NCI-H146 treated with DMSO at 0.1 percent for 48 hours (cell line): ENCODE results near the gene IKBKE.

Experiments
- DNase-seq: peaks from one replicate; lab custom pipeline; 2025; ENCODE audit not compliant: unreplicated experiment; lab: John Stamatoyannopoulos, UW

The IKBKE gene

GRCh38 chr1:206511362-206512057 lies 41.2 kb downstream of the IKBKE start:
- no peak for DNase-seq

- peak; percentile 23 for DNase-seq
Measured at GRCh38 chr1:206512058-206512850, 42.0 kb downstream of the IKBKE start.

GRCh38 chr1:206512851-206513180 lies 42.5 kb downstream of the IKBKE start:
- no peak for DNase-seq

DNA sequence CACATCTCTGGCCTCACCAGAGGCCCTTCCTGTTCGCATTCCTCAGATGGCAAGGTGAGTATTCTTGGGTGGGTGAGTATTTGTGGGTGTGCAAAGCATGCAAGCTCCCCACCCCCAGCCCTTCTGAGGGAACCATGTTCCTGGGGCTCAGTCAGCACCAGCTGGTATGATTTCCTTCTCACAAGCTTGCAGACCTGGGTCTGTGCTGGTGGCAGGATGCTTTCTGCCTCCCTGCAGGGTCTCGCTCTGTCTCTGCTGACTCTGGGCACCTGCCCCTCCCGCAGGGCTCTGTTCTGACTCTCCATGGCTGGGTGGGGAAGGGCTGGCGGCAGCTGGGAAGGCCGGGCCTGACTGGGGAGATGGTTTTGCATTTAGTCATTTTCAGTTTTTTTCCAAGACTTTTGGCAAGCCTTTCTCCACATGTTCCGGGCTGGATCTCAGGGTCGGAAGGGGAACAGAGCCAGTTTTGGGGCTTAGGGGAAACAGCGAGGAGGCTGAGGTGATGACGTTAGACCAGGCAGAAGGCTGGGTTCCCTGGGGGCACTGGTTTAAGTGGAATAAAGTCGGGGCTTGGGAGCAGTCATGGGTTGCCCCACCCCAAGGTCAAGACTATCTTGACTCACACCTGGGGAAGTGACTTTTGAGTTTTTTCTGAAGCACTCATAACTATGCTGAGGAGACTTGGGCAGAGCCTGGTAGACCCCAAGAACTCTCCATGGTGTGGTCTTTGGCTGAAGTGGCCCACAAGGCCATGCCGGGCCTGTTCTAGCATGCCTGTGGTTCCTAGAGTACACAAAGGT lies 43.2 kb downstream of the IKBKE start:
- DNase-seq, result no peak

DNA sequence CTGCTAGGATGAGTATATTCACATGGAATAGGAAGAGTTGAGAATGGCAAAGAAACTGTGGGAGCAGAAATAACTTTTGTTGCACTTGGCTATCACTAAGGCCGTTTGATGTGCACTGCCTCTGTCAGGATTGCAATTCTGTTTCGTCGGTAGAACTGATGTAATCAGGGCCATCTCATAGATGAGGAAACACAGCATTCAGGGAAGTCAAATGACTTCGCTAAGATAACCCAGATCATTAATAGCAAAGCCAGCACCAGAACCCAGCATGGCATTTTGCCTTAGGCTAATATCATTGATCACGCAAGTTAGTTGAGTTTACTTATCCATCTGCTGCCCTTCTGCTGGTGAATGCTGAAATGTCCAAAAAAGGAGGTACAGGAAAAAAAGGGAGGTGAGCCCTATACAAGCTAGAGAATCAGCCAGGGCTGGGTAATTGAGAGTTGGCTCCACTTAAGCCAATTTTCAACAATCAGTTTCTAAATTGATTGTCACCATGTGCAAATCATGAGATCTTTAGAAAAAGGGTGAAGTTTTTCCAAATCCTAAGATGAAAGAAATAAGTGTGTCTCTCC lies 44.6 kb downstream of the IKBKE start:
- peak; percentile 45 for DNase-seq

- no peak for DNase-seq
Measured at GRCh38 chr1:206516728-206516990, 46.4 kb downstream of the IKBKE start.

- no peak for DNase-seq
Measured at GRCh38 chr1:206517784-206518183, 47.5 kb downstream of the IKBKE start.

GRCh38 chr1:206518206-206518605 lies 47.9 kb downstream of the IKBKE start:
- no peak for DNase-seq

DNA sequence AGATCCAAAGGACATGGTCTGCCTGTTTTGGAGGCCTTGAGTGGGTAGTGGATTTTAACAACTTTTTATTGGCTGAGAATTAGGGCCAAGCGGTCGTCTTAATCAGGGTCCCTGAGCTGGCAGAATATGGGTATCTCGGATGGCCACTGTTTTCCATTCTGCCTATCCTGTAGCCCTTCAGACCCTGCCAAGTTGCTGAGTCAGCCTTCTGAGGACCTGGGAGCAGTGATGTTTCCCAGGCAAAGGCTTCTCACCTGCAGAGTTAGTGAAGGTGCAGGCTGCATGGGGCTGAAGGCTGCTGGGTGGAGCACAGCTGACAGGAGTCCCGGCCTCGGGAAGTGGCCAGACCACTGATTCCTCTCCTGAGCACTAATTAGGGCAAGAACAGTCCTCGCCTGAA lies 48.5 kb downstream of the IKBKE start:
- no peak for DNase-seq

DNA sequence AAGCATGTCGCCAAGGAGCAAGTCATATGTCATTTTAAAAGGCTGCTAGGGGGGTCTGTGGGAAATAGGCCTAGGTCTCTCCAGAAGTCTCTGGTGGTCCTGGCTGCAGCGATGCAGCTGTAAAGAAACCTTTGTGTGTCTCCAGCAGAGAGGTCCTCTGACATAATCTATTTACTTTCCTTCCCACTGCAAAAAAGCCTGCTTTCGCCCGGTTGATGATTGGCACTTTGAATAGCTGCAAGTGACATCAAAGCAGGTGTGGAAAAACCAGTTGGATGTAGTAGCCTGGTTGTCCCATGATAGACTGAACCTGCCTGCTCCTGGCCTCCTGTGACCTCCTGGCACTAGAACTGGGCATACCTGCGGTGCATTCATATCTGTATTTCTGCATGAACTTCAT lies 50.9 kb downstream of the IKBKE start:
- peak; percentile 67 for DNase-seq

GRCh38 chr1:206521694-206522402 lies 51.6 kb downstream of the IKBKE start:
- no peak for DNase-seq

DNA sequence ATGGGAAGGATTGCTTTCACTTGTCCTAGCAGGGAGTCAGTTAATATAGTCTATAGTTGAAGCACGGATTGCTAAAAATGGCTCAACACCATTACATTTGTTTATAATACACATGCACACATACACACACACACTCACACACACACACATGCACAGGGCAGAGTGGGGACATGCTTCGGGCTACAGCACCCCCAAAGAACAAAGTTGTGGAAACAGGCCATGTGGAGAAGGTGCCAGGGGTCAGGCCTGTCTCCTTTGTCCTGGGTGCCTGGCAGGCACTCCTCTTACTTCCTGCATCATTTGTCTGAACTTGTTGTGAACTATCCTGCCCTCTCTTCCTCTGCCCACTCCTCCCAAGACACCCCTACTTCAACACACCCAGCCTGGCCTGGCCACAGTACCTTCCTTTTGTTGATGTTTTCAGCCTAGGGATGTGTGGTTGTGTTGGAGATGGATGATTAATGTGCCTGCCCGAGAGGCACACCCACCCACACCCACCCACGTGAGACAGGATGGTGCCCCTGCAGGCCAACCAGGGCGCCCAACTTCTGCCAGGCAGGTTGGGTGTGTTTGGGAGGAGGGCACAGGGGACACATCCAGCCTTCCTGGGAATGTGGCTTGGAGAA lies 54.6 kb downstream of the IKBKE start:
- DNase-seq, result no peak

GRCh38 chr1:206526064-206526911 lies 56.0 kb downstream of the IKBKE start:
- DNase-seq, result no peak

DNA sequence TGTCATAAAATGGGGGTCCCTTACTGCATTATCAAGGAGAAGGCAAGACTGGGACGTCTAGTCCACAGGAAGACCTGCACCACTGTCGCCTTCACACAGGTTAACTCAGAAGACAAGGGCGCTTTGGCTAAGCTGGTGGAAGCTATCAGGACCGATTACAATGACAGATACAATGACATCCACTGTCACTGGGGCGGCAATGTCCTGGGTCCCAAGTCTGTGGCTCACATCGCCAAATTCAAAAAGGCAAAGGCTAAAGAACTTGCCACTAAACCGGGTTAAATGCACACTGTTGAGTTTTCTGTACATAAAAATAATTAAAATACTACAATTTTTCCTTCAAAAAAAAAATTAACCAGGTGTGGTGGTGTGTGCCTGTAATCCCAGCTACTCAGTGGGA lies 59.1 kb downstream of the IKBKE start:
- DNase-seq, result no peak

- DNase-seq, result no peak
Measured at GRCh38 chr1:206532368-206532767, 62.1 kb downstream of the IKBKE start.

- DNase-seq, result no peak
Measured at GRCh38 chr1:206534552-206534951, 64.3 kb downstream of the IKBKE start.

GRCh38 chr1:206535853-206536188 lies 65.5 kb downstream of the IKBKE start:
- DNase-seq, result no peak

DNA sequence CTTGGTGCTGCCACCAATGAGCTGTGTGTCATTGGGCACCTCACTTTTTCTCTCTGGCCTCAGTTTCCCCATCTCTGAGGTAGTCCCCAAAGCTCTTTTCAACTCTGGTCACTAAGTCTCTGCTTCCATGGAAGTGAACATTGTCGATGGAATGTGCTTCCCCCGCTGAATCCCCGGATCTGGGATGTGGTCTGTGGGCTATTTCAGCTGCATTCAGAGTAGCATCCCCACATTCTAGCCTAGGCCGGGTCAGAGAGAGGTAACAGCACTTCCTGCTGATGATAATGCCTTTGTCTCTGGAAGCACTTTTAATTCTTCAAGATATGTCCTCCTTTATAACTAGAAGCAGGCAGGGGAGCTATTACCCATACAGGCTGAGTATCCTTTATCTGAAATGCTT lies 66.9 kb downstream of the IKBKE start:
- DNase-seq, result no peak

GRCh38 chr1:206538086-206538770 lies 68.0 kb downstream of the IKBKE start:
- no peak for DNase-seq
